Fibroblast of gingiva (primary cell): Measurements from ENCODE around the gene SERPINA5.
"Not testable (repeated sequence)": the region's sequence is repeated elsewhere in the genome, so short reads cannot be mapped to it uniquely, and the experiment has no call there.

Experiments used
- DNase-seq: peaks from one replicate; pipeline ENCODE4 v3.0.0-alpha.2; 2011; ENCODE audit warnings: low read depth

SERPINA5 gene

DNA sequence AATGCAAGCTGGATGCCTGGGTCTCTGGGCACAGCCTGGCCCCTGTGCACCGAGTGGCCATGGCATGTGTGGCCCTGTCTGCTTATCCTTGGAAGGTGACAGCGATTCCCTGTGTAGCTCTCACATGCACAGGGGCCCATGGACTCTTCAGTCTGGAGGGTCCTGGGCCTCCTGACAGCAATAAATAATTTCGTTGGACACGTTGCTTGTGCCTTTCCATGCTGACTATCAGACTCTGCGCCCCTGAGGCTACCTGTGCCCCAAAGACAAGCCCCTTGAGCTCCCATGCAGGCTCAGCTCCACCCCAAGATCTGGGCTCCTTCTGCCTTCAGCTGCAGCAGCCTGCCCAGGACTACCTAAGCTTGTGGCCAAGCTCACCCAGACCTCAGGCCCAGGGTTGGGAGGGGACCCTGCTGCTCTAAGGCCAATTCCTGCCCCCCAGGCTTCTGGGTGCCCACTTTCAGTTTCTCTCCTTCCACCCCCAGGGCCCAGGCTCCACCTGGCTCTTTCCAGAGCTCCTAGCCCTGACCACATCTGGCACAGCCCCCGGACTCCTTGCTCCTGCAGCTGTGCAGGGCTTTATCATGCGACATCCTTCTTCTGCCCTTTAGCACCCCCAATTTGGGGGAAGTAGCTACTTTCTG is 42.8 kb downstream of the SERPINA5 start:
- DNase-seq = no peak

DNA sequence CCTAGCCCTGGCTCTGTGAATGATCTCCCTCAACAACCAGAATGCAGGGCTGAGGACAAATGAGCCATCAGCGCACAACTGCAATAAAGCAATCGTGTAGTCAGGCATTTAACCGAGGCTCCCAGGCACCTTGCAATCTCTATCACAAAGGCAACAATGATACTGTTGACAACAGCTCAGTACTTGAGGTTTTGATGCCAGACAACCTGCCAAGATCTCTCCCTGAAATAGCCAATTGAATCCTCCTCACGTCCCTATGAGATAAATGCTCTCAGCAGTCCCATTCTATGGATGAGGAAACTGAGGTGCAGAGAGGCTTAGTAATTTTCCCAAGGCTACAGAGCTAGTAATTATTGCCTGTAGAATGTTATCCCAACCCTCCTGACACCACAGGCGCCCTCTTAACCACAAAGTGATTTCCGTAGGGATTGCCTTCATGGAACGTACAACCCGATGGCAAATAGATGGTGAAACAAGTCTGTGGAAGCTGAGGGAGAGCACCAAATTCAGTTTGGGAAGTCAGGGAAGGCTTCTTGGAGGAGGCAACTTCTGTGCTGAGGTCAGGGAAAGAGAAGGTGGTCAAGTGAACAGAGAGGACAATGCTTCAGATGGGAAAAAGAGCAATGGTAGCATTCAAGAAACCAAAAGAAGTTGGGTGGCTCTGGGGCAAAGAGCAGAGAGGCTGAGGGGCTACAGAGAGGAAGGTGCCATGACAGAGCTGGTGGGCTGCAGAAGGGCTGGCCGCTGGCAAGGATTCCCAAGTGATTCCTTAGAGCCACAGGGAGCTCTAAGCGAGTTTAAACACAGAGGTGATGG is 43.5 kb downstream of the SERPINA5 start:
- DNase-seq = no peak

DNA sequence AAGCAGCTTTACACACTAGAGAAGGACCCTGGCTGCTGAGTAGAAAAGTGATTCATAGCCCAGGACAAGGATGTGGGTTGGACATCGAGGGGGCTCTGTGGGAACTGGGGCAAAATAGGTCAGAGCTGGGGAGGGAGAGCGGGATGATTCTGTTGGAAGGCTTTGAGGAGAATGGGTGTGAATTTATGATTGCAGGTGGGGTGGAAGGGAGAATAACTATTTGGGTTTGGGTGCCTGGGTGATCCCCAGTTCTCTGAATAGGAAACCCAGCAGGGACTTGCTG is 44.1 kb downstream of the SERPINA5 start:
- no peak for DNase-seq

DNA sequence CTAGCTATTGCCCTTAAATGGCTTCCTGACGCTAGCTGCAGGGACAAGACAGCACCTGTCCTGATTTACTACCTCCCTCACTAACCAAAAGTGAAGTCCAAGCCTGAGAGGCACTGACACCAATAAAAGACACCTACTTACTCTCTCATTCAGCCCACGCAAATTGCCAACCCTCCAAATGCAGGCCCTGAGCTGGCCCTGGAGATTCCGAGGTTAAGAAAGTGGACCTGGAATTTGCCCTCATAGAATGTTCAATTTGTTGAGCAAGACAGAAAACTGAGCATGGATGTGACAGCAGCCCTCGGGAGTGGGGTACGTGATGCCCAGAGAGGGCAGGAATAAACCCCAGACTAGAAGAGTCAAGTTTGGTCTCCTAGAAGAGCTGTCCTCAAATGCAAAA is 47.4 kb downstream of the SERPINA5 start:
- DNase-seq = no peak

DNA sequence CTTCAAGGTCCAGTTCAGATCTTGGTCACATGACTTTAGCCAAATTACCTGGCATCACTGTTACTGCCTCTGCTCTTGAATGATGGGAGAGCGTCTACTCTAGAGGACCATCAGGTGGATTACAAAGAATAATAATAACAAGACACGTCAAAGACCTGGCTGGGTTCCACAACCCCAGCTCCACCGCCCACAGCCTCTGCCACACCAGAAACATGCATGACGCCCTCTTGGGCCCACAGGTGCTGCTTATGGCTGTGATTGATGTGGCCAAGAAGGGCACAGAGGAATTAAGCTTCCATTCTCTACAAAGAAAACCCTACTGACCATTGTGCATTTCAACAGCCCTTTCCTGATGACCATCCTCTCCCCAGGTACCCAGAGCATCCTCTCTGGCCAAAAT is 49.2 kb downstream of the SERPINA5 start:
- DNase-seq = no peak

DNA sequence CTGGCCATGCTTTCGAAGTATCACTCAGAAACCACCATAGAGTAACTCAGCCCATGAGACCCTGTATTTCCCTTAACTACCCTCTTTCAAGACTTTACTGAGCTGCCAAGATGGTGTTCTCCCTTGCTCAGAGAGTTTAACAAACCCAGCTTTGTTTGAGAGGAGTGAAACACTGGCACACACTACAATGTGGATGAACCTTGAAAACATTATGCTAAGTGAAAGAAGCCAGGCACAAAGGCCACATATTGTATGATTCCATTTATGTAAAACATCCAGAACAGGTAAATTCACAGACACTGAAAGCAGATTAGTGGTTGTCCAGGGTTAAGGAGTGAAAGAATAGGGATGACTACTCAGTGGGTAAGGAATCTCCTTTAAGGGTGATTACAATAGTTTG is 49.8 kb downstream of the SERPINA5 start:
- no peak for DNase-seq

DNA sequence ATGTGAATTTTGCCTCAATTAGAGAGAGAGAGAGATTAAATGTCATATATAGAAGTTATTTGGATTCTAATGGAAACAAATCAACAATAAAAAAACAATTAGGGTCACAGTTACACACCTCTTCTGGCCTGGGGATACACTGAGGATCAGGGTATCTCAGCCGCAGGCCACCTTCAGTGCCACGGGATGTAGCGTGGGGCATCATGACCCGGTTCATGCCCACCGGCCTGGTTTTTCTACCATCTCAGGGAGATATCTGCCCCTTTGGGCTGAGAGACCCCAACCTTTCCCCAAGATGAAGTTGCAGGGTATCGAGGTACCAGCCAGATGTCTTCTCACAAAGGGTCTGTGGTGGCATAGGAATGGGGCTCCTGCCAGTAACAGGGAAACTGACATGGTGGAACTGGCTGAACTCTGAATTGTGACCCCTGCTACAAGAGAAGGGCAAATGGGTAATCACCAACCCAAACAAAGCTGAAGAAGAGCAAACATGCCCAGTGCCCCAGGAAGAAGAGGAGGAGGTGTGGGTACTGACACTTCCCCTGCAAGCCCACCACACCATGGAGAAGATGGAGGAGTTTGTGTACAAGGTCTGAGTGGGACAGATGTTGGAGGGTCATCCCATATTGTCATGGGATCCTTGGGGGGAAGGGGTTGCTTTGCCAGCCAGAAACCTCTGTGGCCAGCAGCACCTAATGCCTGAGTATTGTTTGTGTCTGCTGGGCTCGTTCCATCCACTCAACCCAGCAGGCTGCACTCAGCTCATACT is 50.5 kb downstream of the SERPINA5 start:
- DNase-seq = no peak

DNA sequence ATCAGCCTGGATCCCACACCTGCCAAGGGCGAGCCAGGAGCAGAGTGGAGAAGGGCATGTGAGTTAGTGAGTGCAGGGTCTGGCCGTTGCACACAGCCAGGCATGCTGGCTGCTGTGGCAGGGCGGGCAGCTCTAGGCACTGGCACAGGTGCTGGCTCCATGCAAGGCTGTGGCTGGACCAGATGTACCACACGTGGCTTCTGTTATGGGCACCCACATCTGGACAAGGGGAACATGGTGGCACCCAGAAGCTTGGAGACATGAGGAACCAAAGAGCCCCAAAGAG is 51.0 kb downstream of the SERPINA5 start:
- DNase-seq = no peak

DNA sequence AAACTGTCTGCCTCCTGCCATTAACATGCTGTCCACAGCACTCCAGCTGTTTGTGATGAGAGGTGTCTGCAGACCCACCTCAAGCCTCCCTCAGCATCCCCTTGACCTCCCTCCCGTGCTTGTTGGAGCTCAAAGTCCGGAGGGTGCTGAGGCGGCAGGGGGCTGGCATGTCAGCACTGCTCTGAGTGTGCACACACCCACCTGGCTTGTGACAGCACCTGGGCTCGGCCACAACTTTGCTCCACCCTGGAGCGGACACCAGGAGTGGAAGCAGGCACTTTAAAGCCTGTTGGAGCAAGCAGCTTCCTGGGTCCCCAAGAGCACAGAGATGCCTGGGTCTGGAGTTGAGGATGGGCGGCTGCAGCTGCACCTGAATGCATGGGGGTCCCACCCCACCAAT is 51.9 kb downstream of the SERPINA5 start:
- no peak for DNase-seq

DNA sequence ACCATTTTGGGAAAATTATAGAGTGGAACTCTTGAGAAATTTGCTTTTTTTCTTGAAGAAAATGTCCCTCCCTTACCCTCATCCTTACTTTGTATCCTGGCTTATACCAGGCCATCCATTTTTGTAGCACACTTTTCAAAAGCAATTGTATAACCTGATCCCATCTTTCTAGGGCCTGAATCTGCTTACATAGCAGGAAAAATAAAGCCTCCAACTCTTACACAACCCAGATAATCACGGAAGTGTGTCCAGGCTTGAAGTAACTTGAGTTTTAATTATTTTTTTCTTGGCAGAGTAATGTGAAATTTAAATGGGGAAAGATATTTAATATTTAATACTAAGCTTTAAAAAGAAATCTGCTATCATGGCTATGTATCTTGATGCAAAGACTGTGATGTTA is 53.9 kb downstream of the SERPINA5 start:
- no peak for DNase-seq

DNA sequence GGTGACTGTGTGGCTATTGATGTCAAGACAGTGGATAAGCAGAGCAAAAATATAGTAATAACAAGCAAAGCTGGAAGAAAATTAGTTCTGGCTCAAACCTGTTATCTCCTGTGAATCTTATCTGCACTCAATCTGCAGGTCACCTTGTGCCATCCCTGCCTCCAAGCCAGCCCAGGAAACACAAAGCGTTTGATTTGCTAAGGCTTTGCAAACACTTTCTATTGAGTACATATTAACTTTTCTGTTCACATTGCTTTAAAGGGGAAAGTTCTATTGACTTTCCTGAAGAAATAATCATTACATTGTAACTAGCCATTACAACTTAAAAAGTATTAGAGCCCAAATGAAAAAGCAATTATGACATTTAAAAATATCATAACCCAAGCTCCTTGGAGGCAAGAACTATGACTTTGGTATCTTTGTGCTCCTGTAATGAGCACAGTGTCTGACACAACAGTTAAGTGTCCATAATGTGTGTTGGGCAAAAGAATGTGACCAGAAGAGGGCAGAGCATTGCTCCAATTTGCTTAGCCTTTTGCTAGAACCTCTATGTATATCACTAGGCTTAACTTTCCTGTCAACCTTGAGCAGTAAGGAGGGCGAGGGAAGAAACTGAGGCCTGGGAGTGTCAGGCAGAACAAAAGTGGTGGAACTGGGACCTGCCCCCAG is 55.7 kb downstream of the SERPINA5 start:
- no peak for DNase-seq

DNA sequence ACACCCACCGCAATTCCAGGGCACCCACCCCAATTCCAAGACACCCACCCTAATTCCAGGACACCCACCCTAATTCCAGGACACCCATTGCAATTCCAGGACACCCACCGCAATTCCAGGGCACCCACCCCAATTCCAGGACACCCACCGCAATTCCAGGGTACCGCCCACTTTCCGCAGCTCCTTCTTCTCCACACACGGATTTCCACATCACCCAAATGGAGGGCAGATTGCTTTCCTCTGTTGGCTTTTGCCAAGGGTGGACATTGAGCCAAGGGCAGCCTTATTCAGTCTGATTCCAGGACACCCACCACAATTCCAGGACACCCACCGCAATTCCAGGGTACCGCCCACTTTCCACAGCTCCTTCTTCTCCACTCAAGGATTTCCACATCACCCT is 56.6 kb downstream of the SERPINA5 start:
- DNase-seq = not testable (repeated sequence)

DNA sequence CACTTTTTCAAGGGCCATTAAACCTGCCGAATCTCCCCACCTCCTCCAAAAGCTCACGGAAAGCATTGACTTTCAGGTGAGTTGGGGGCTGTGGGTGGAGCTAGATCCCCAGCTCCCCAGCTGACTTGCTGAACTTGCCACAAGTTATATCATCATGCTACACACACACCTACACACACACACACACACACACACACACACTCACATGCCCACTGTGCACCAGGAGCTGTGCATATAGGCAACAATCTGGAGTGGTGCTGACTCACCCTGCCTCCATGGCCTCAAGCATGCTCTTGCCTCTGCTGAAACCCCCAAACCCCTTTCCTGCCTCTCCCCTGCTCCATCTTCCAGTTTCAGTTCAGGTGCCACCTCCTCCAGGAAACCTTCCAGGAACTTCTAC is 57.1 kb downstream of the SERPINA5 start:
- no peak for DNase-seq

DNA sequence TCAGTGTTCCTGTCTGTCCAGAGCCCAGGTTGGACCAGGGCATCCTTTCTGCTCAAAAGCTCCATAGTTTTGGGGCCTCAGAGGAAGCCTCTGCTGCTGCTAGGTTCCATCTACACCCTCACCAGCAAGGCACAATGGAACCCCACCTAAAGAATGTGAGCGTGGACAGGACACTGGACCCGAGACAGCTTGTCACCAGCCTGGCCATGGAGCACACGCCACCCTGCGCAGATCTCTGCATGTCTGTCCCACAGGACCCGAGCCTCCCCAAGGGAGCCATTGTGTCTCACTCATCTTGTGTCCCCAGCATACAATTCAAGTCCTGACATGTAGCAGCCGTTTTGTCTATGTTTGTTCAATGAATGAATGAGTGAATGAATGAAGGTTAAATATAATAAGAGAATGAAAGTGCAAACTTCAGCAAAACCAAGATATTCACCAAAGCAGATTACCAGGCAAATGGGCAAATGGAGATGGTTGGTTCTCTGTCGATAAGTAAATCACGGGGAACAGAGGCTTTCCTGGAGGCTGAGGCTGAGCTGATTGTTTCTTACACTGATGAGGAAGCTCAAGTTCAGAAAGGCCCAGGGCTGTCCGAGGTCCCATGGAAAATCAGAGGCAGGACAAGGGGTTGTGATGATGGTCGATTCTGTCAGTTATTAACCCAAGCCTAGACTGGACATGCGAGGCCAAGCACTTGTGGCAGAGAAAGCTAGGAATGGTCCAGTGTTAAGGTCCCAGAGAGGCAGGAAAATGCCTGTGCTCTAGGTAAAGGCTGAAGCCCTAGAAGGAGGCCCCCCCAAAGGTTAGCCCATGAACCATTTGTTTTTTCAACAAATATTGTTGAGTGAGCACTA is 58.0 kb downstream of the SERPINA5 start:
- DNase-seq = no peak

DNA sequence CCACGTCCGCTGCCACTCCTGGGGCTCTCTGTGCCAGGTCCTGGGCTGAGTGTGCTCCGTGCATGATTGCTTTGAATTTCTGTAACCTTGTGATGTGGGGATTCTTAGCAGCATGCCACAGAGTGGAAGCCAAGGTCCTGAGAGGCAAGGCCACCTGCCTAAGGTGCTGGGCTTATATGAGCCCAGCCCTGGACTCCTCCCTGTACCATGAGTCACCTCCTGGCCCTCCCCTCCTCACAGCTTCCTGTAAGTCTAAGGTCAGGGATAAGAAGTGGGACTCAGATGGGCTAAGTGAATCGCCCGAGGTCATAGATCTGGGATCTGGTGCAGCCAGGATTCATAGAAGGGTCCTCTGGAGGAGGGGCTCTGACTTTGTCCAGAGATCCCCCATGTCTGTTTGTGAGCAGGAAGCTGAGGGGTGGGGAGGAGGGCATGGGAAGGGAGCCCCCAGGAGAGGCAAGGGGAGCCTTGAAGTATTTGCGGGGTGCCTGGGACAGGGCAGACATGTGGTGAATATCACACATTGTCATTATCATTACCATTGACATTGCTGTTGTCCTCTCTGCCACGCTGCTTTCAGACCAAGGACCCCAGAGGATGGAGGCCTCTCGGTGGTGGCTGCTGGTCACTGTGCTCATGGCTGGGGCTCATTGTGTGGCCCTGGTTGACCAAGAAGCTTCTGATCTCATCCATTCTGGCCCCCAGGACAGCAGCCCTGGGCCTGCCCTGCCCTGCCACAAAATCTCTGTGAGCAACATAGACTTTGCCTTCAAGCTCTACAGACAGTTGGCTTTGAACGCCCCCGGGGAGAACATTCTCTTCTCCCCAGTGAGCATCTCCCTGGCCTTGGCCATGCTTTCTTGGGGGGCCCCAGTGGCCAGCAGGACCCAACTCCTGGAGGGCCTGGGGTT is 59.8 kb downstream of the SERPINA5 start:
- no peak for DNase-seq

DNA sequence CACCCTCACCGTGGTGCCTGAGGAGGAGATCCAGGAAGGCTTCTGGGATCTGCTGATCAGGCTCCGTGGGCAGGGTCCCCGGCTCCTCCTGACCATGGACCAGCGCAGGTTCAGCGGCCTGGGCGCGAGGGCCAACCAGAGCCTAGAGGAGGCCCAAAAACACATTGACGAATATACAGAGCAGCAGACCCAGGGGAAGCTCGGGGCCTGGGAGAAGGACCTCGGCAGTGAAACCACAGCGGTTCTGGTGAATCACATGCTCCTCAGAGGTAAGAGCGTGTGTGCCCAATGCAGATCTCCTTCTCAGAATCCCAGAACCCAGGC is 60.4 kb downstream of the SERPINA5 start:
- DNase-seq = no peak
